KG1 (cell line): ENCODE data around the gene PIK3IP1.
"Not testable (repeated sequence)": the region's sequence is repeated elsewhere in the genome, so short reads cannot be mapped to it uniquely, and the experiment has no call there.

Experiments
- DNase-seq: peaks from one replicate; lab custom pipeline; 2025; lab: John Stamatoyannopoulos, UW

PIK3IP1 gene

GRCh38 chr22:31248965-31249958 is 43.0 kb downstream of the PIK3IP1 start:
- DNase-seq: no peak

GRCh38 chr22:31248138-31248745 is 44.0 kb downstream of the PIK3IP1 start:
- DNase-seq: no peak

DNA sequence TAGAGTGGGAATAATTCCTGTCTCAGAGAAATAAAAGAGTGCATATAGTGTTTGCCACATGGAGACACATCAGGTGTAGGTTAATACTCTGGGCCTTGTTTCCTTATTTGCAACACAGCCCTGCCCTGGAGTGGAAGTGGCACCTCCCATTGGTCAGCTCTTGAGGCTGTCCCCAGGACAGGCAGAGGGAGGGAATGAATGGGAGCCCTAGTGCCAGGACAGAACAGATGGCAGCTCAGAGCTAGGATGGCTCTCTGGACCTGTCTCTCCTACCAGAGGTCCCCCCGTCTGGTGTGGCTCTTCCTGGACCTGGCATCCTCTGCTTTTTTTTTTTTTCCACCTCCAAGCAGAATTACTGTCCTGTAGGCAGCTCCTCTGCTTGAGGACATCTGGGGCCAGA is 44.6 kb downstream of the PIK3IP1 start:
- no peak for DNase-seq

DNA sequence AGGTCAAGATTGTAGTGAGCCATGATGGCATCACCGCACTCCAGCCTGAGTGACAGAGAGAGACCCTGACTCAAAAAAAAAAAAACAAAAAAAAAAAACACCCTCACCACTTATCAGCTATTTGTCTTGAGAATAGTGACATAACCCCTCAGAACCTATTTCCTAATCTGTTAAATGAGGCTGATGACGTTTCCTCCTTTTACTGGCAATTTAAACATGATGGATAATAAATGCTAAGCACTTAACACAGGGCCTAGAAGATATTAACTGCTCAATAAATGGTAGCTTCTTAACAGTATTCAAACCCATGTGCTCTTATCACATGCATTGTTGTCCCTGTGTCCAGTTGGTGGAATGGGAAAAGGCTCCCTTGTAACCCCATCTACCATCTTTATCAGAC is 45.6 kb downstream of the PIK3IP1 start:
- DNase-seq: no peak

- DNase-seq: not testable (repeated sequence)
Measured at GRCh38 chr22:31245998-31246397, 46.3 kb downstream of the PIK3IP1 start.

DNA sequence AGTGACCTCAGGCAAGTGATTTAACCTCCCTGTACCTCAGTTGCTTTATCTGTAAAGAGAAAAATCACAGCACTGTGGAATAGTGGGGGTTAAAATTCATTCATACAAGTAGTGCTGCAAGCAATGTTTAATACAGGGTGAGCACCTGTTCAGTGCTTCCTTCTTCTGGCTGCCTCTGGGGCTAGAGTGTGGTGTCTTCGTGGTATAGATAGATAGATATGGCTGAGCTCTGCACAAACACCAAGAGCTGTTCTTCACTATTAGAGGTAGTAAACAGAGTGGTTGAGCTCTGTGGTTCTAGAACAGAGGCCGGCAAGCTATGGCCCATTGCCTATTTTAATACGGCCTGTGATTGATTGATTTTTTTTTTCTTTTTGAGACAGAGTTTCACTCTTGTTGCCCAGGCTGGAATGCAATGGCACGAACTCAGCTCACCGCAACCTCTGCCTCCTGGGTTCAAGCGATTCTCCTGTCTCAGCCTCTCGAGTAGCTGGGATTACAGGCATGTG is 47.3 kb downstream of the PIK3IP1 start:
- DNase-seq: peak; percentile 10

DNA sequence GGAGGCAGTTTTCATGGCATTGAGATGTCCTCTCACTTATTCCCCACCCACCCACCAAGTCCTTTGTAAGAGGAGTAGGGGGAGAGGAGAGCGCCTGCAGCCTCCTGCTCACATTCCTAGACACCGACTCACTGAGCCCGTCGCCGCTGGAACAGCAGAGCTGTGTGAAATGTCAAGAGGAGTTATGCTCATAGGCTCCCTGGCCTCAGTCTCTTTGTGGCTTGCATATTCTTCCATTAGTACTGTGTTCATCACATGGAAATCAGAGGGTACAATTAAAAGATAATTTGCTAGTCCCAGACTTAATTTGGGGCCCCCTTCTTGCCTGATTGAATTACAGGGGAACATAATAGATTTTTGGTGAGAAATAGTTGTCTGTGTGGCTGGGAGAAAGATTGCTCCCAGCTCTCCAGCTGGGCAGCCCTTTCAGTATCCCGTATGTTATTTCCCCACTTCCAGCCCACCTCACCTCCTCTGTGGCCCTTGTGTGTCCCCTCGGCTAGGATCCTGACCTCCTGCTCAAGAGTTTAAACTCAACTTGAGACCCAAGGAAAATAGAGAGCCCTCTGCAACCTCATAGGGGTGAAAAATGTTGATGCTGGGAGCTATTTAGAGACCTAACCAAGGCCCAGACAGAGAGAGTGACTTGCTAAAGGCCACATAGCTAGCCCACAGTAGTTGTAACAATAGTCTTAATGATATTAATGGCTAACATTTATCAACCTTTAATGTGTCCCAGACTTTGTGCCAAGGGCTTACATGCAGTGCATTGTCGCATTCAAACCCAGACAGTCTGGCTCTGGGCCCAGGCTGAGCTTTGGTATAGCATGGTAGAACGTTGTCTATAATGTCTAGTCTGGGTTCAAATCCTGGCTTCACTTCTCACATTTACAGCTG is 48.0 kb downstream of the PIK3IP1 start:
- DNase-seq: no peak

- no peak for DNase-seq
Measured at GRCh38 chr22:31243339-31244045, 48.8 kb downstream of the PIK3IP1 start.

DNA sequence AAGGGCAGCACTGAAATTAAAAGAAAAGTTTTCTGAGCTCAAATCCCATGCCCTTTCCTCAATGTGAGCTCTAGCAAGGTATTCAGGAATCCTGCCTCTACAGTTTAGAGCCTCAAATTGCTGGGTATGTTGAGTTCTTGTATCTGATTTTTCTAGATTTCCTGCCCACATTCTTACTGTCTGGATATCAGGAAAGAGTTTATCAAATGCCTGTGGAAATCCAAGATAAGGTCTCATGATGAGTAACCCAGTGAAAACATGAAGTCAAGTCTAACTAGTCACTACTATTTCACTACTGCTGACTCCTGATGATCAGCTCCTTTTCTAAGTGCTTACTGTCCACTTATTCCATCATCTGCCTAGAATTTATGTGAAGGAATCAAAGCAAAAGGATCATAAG is 50.4 kb downstream of the PIK3IP1 start:
- no peak for DNase-seq

- DNase-seq: no peak
Measured at GRCh38 chr22:31241200-31241599, 51.1 kb downstream of the PIK3IP1 start.

DNA sequence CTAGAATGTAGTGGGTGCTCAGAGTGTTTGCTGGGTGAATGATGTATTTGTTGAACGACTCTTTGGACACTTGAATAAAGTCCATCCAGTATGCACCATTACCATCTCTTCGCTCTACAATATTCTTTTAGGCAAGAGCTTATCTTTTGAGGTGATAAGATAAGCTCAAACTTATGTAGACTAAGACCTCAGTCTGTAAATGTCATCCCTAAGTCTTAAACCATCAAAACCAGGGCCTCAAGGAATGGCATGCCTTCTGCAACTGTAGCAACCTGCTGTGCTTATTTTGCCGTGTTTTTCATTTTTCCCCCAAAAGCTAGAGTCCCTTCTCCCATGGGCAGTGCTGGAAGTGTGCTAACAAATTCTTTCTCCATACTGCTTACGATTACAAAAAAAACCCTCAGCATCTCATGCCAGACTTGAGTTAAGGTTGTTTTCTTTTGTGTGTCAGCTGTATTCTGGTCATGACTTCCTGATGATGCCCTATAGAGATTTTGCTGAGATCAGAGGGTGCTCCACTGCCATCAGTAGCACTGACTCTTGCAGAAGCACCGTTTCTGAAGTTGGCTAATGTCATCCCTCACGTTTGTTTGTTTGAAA is 52.4 kb downstream of the PIK3IP1 start:
- no peak for DNase-seq

DNA sequence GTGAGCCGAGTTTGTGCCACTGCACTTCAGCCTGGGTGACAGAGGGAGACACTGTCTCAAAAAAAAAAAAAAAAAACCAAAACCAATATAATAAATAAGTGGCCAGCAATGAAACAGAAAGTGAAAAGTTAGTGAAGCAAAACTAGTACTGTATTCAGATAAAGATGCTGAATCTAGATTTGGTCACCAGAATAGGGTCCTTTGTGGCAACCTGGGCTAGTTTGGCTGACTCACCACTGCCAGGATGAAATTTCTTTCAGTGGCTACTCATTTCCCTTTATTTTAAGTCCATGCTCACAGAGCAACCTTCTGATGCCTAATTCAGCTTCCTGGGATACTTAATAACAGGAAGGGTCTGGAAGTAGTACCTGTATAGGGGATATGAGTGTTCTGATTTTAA is 54.2 kb downstream of the PIK3IP1 start:
- no peak for DNase-seq

- not testable (repeated sequence) for DNase-seq
Measured at GRCh38 chr22:31236044-31236443, 56.2 kb downstream of the PIK3IP1 start.

GRCh38 chr22:31235081-31235480 is 57.2 kb downstream of the PIK3IP1 start:
- peak; percentile 64 for DNase-seq

DNA sequence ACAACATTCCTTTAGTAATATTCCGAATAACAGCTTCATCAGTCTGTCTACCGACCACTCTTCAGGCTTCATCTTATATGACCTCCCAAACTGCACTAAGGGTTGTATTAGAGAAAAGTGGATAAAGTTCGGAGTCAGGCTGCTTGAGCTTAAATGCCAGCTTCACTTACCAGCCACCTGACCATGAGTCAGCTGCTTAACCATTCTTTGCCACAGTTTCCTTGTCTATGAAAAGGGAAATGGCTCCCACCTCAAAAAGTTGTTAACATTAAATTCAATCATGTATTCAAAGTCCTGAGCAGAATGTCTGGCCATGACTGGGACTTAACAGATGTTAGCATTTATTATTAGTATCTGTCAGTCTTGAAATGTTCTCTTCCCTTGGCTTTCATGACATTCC is 59.3 kb downstream of the PIK3IP1 start:
- DNase-seq: no peak
